K562 (cell line): ENCODE data around the gene UNC45A. TPM values are rescaled to one million over a fixed set of nuclear protein-coding genes. Genes with fewer than 3 reads are reported as not detected.

Source experiments
- ARNT ChIP-seq, 2 experiments: fragments of 450-650 bp; IDR thresholded peaks; 2 replicates each; pipeline ENCODE4 v1.6.1; 2016; ENCODE audit warnings: mild to moderate bottlenecking in 1 of 2
- CCNT2 ChIP-seq: IDR thresholded peaks from 2 replicates; pipeline ENCODE4 v1.6.1; 2011; ENCODE audit warnings: borderline replicate concordance, low read depth, mild to moderate bottlenecking, moderate library complexity, mixed read lengths, low read length; ENCODE audit not compliant: insufficient read length; ENCODE audit errors: extremely low read depth
- HNRNPLL ChIP-seq: fragments of 200-400 bp; formaldehyde crosslinking; IDR thresholded peaks from 2 replicates; pipeline ENCODE4 v1.6.1; 2017; ENCODE audit warnings: low read length, low read depth, mild to moderate bottlenecking; ENCODE audit not compliant: poor library complexity, severe bottlenecking
- MAFF ChIP-seq: IDR thresholded peaks from 2 replicates; pipeline ENCODE4 v1.6.1; 2012; ENCODE audit warnings: low read length, improper control_type of control experiment
- MECOM ChIP-seq: fragments of 250-450 bp; sonication (Bioruptor Pico); IDR thresholded peaks from 2 replicates; pipeline ENCODE4 v1.8.0; 2022; ENCODE audit warnings: inconsistent platforms
- MLLT1 ChIP-seq, 2 experiments: fragments of 450-650 bp; IDR thresholded peaks; 2 replicates each; pipeline ENCODE4 v1.6.1; 2016
- RHOXF2B ChIP-seq: fragments of 250-450 bp; sonication (Bioruptor Pico); conservative IDR thresholded peaks from 2 replicates; pipeline ENCODE4 v1.5.1; 2021
- SMARCB1 ChIP-seq: IDR thresholded peaks from 2 replicates; pipeline ENCODE4 v1.6.1; 2011; ENCODE audit warnings: improper control_type of control experiment, low read depth; ENCODE audit not compliant: insufficient read length
- TSHZ1 ChIP-seq: fragments of 250-450 bp; sonication (Bioruptor Pico); IDR thresholded peaks from 2 replicates; pipeline ENCODE4 v1.4.0; 2020; ENCODE audit warnings: mild to moderate bottlenecking, moderate library complexity
- VEZF1 ChIP-seq: fragments of 200-800 bp; sonication (Bioruptor generic); IDR thresholded peaks from 2 replicates; pipeline ENCODE4 v1.6.1; 2017; ENCODE audit warnings: missing genetic modification characterization, missing compliant biosample characterization
- ZNF41 ChIP-seq: fragments of 250-450 bp; sonication (Bioruptor Pico); conservative IDR thresholded peaks from 2 replicates; pipeline ENCODE4 v1.4.0; 2020; ENCODE audit warnings: mild to moderate bottlenecking
- ZNF695 ChIP-seq: fragments of 450-650 bp; formaldehyde crosslinking; IDR thresholded peaks from 2 replicates; pipeline ENCODE4 v1.4.0; 2020; ENCODE audit warnings: mild to moderate bottlenecking, moderate library complexity
- ZNF77 ChIP-seq: fragments of 250-450 bp; sonication (Bioruptor Pico); IDR thresholded peaks from 2 replicates; pipeline ENCODE4 v1.5.0; 2020
- polyA plus RNA-seq, 8 experiments: library from polyadenylated mRNA; depleted of rRNA in 4 of 8; stranded (reverse) in 5 of 8; unstranded in 3 of 8; fragments of >200 nt; fragmentation: Nextera tagmentation in 2 of 8; fragmentation: Illumina TruSeq in 1 of 8; extraction: Ambion mirVana in 2 of 8; extraction: Trizol in 1 of 8; gene quantifications; 2 replicates each; pipeline versions ENCODE4 v1.2.1 to v1.2.3, GENCODE V29; 2011 to 2014; ENCODE audit warnings: inconsistent platforms in 1 of 8, missing spikeins in 1 of 8
- total RNA-seq, 7 experiments: library from RNA; depleted of rRNA in 6 of 7; stranded (reverse); fragments of >200 nt in 6 of 7; fragmentation: Illumina TruSeq in 2 of 7; extraction: Trizol in 2 of 7; gene quantifications; 2 replicates each; pipeline versions ENCODE4 v1.2.1 to v1.2.3, GENCODE V29; 2011 to 2021; ENCODE audit warnings: low replicate concordance in 1 of 7
- TF ChIP-seq, protein P1 (sequence below): sonication (generic); formaldehyde crosslinking; IDR thresholded peaks from 2 replicates; pipeline ENCODE4 v1.8.0; 2022; ENCODE audit warnings: mild to moderate bottlenecking, missing genetic modification reagents
- TF ChIP-seq, protein P2 (sequence below): fragments of 250-450 bp; sonication (Bioruptor Pico); IDR thresholded peaks from 2 replicates; pipeline ENCODE4 v1.5.0; 2020; ENCODE audit warnings: mild to moderate bottlenecking

UNC45A gene
- total and polyA plus RNA-seq, 9 of the 15 experiments (the other 6 are each of a cell fraction or from before 2014, with no cell fraction given) = 22.4 to 79.3 (median 43.7) TPM

DNA sequence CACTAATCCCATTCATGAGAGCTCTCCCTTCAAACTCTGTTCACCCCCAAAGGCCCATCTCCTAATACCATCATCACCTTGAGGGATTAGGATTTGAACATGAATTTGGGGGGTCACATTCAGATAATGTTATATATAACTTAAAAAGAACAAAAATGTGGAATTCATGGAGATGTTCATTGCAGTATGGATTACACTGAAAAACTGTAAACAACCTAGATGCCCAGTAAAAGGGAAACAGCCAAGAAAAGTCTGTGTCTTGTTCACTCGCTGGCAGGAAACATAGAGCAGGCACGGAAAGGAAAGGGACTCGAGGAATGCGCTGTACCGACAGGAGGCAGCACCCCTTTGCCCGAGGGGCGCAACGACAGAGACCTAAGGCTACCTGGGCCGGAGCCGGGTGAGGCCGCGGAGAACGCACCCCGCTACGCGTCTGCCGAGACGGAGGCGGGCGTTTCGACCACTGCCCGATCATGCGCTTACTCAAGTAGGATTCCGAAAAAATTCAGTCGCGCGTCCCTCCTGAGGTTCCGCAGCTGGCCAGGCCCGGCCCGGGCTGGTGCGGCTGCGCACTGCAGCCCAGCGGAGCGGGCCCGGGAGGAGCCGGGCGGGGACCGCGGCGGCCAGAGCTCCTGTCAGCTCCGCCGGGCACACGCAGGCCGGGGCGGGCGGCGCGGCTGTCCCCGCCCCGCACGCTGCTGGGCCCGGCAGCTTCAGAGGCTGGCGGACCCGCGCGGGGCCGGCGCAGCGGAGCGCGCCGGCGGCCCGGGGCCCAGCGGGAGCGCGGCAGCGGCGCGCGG, 32.8 kb upstream of the UNC45A start (continued):
- TF ChIP-seq MLLT1 (IDR thresholded peaks at IDR 0.05) = peak; percentile 84 to 88
- TF ChIP-seq ZNF77 (CRISPR knock-in tag) = no peak
- peak; percentile 12 for TF ChIP-seq SMARCB1
- peak; percentile 64 for TF ChIP-seq HNRNPLL
- no peak for TF ChIP-seq ZNF695 (CRISPR knock-in tag)
- TF ChIP-seq, protein P1, sequence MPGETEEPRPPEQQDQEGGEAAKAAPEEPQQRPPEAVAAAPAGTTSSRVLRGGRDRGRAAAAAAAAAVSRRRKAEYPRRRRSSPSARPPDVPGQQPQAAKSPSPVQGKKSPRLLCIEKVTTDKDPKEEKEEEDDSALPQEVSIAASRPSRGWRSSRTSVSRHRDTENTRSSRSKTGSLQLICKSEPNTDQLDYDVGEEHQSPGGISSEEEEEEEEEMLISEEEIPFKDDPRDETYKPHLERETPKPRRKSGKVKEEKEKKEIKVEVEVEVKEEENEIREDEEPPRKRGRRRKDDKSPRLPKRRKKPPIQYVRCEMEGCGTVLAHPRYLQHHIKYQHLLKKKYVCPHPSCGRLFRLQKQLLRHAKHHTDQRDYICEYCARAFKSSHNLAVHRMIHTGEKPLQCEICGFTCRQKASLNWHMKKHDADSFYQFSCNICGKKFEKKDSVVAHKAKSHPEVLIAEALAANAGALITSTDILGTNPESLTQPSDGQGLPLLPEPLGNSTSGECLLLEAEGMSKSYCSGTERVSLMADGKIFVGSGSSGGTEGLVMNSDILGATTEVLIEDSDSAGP = no peak
- peak; percentile 4 for TF ChIP-seq VEZF1 (CRISPR knock-in tag)
- TF ChIP-seq ZNF41 (CRISPR knock-in tag) = no peak
- TF ChIP-seq RHOXF2B (CRISPR knock-in tag) = 0 out of 2 replicates have a peak, but pooled peaks have one; percentile 54
- peak in 1 of 2 experiments; percentile 64; a peak in 2 of 4 replicates for TF ChIP-seq ARNT (IDR thresholded peaks at IDR 0.05)
- TF ChIP-seq MECOM (CRISPR knock-in tag) = no peak
- TF ChIP-seq MAFF = no peak
- no peak for TF ChIP-seq TSHZ1 (CRISPR knock-in tag)
- TF ChIP-seq, protein P2, sequence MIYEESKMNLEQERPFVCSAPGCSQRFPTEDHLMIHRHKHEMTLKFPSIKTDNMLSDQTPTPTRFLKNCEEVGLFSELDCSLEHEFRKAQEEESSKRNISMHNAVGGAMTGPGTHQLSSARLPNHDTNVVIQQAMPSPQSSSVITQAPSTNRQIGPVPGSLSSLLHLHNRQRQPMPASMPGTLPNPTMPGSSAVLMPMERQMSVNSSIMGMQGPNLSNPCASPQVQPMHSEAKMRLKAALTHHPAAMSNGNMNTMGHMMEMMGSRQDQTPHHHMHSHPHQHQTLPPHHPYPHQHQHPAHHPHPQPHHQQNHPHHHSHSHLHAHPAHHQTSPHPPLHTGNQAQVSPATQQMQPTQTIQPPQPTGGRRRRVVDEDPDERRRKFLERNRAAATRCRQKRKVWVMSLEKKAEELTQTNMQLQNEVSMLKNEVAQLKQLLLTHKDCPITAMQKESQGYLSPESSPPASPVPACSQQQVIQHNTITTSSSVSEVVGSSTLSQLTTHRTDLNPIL (CRISPR knock-in tag) = 0 out of 2 replicates have a peak, but pooled peaks have one; percentile 11
- peak; percentile 45 for TF ChIP-seq CCNT2
